ENCODE data around the gene HRC.

The HRC gene

GRCh38 chr19:49103331-49104085, 51.7 kb downstream of the HRC start:
- H3K9me3 ChIP-seq (ENCODE audit: severe bottlenecking): no peaks in the 10 kb centered on the region
- no peaks in the 10 kb centered on the region for H3K27me3 ChIP-seq (ENCODE audit: insufficient read depth, low read depth, severe bottlenecking)
- DNase-seq: no peak
- peaks cover 88% of the 10 kb centered on the region for H3K36me3 ChIP-seq
- no peak overlapping the region for H3K4me3 ChIP-seq (ENCODE audit: low read depth, low read length)
- no peak for TF ChIP-seq CTCF (IDR thresholded peaks at IDR 0.05; ENCODE audit: low read depth, low read length)
- peak overlapping the region; percentile 58 for H3K27ac ChIP-seq

- no peaks in the 10 kb centered on the region for H3K9me3 ChIP-seq (ENCODE audit: severe bottlenecking)
- DNase-seq: no peak
Measured at GRCh38 chr19:49102303-49102702, 52.9 kb downstream of the HRC start.

More at GRCh38 chr19:49102303-49102702, 52.9 kb downstream of the HRC start:
- no peak for TF ChIP-seq CTCF (IDR thresholded peaks at IDR 0.05; ENCODE audit: low read depth, low read length)
- Histone ChIP-seq H3K27ac (no peak overlapping the region; the same call in 1 of the 2 replicates), H3K4me3 (ENCODE audit: low read depth, low read length) (no peak overlapping the region), H3K27me3 (ENCODE audit: insufficient read depth, low read depth, severe bottlenecking) (no peaks in the 10 kb centered on the region), H3K36me3 (peaks cover 86% of the 10 kb centered on the region)
